Bladder microvascular endothelial cell (primary cell): ENCODE results near the gene RHAG. TPM values are rescaled to one million over a fixed set of nuclear protein-coding genes. Genes with fewer than 3 reads are reported as not detected.

ENCODE experiments used
- total RNA-seq: library from RNA; depleted of rRNA; stranded (reverse); fragments of >200 nt; gene quantifications from 2 replicates; pipeline ENCODE4 v1.2.3, GENCODE V29; 2014

Gene RHAG
- total RNA-seq, result not detected in 2 replicates

GRCh38 chr6:49636713-49637349 is at the start of gene RHAG:
TSS of gene RHAG (minus strand) at chr6:49636839. CDS start at chr6:49636812, 27 bp downstream.

Other genes with a start within 250 kb of the RHAG start
- 9.2 and 16.4 TPM in 2 replicates for gene MMUT, start 173.6 kb downstream of the RHAG start, total RNA-seq
- 4.8 and 6.6 TPM in 2 replicates for gene CENPQ, start 173.5 kb downstream of the RHAG start, total RNA-seq
- not detected in 2 replicates for gene GLYATL3, start 136.9 kb downstream of the RHAG start, total RNA-seq
- gene C6orf141, start 86.2 kb downstream of the RHAG start, total RNA-seq, result 20.6 and 55.0 TPM in 2 replicates
- not detected in 2 replicates for gene CRISP2, start 76.7 kb upstream of the RHAG start, total RNA-seq
- not detected in 2 replicates for gene CRISP3, start 107.5 kb upstream of the RHAG start, total RNA-seq
- not detected in 2 replicates for gene PGK2, start 150.4 kb upstream of the RHAG start, total RNA-seq
- gene CRISP1, start 229.7 kb upstream of the RHAG start, total RNA-seq, result not detected in 2 replicates